Hematopoietic multipotent progenitor cell (in vitro differentiated cells): ENCODE measurements around the gene TACR1. TPM values are rescaled to one million over a fixed set of nuclear protein-coding genes. Genes with fewer than 3 reads are reported as not detected.
"Not testable (repeated sequence)": the region's sequence is repeated elsewhere in the genome, so short reads cannot be mapped to it uniquely, and the experiment has no call there.

ENCODE experiments used
- DNase-seq, 3 donors: peaks; one replicate each; pipeline ENCODE4 v3.0.0-alpha.2; 2011 to 2015; ENCODE audit warnings: low read depth in 2 of 3, low spot score in 2 of 3
- total RNA-seq: library from RNA; depleted of rRNA; stranded (reverse); fragments of >200 nt; gene quantifications from one replicate; pipeline ENCODE4 v1.2.3, GENCODE V29; 2012

The TACR1 gene
- under 0.01 TPM for total RNA-seq

- DNase-seq: peak in 2 of 3 donors; percentile 74 to 80
Measured at GRCh38 chr2:75199428-75200011, at the start of gene TACR1. Gene TACR1 (minus strand): TSS chr2:75199520. CDS start chr2:75198934, 586 bp downstream.

GRCh38 chr2:75248581-75248980 is 49.3 kb upstream of the TACR1 start:
- not testable (repeated sequence) for DNase-seq

GRCh38 chr2:75246441-75247167 is 47.3 kb upstream of the TACR1 start:
- DNase-seq: no peak

- no peak for DNase-seq
Measured at GRCh38 chr2:75243219-75243618, 43.9 kb upstream of the TACR1 start.

- DNase-seq: peak in 1 of 3 donors; percentile 3
Measured at GRCh38 chr2:75241696-75242095, 42.4 kb upstream of the TACR1 start.

GRCh38 chr2:75238670-75239330 is 39.5 kb upstream of the TACR1 start:
- no peak for DNase-seq

GRCh38 chr2:75237296-75237695 is 38.0 kb upstream of the TACR1 start:
- no peak for DNase-seq

GRCh38 chr2:75233965-75234364 is 34.6 kb upstream of the TACR1 start:
- no peak for DNase-seq

- no peak for DNase-seq
Measured at GRCh38 chr2:75226617-75227016, 27.3 kb upstream of the TACR1 start.

- no peak for DNase-seq
Measured at GRCh38 chr2:75226099-75226498, 26.8 kb upstream of the TACR1 start.

GRCh38 chr2:75224636-75225094 is 25.3 kb upstream of the TACR1 start:
- peak in 1 of 3 donors; percentile 2 for DNase-seq

GRCh38 chr2:75222527-75222926 is 23.2 kb upstream of the TACR1 start:
- no peak for DNase-seq

GRCh38 chr2:75221862-75222261 is 22.5 kb upstream of the TACR1 start:
- no peak for DNase-seq

- not testable (repeated sequence) for DNase-seq
Measured at GRCh38 chr2:75219213-75219612, 19.9 kb upstream of the TACR1 start.

GRCh38 chr2:75211266-75211770 is 12.0 kb upstream of the TACR1 start:
- DNase-seq: no peak

- DNase-seq: no peak
Measured at GRCh38 chr2:75210409-75210808, 11.1 kb upstream of the TACR1 start.

- DNase-seq: no peak
Measured at GRCh38 chr2:75208738-75209137, 9.4 kb upstream of the TACR1 start.

- DNase-seq: no peak
Measured at GRCh38 chr2:75204833-75205232, 5.5 kb upstream of the TACR1 start.

GRCh38 chr2:75202359-75202758 is 3.0 kb upstream of the TACR1 start:
- DNase-seq: no peak

GRCh38 chr2:75200140-75201096 is 1.1 kb upstream of the TACR1 start:
- peak in 2 of 3 donors; percentile 16 to 52 for DNase-seq
